GM10266 (cell line): ENCODE measurements around the gene TMTC1.

Experiments used
- DNase-seq: peaks from one replicate; pipeline ENCODE4 v3.0.0; 2012; ENCODE audit errors: extremely low spot score
- CTCF ChIP-seq: IDR thresholded peaks from 2 replicates; pipeline ENCODE4 v1.5.1; 2012; ENCODE audit warnings: mild to moderate bottlenecking, low read depth; ENCODE audit not compliant: control insufficient read depth, insufficient read depth; ENCODE audit errors: missing control alignments

Gene TMTC1

DNA sequence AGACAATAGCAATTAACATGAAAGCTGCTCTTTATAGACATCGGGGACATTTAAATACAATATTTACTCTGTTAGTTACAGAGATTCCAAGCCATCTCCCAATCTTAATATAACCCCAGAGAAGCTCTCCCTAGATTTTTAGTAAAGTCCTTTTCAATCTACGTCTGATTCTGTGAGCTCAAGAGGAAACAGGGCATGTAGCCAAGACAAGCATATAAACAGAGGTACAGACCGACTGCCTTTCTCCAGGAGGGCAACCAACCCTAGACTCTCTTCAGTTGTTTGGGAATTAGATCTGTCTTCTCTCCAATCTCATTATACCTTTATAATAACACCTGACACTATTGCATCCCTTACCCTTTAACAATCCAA is 57.4 kb downstream of the TMTC1 start:
- TF ChIP-seq CTCF = no peak
- DNase-seq = no peak

GRCh38 chr12:29725587-29726320 is 58.0 kb downstream of the TMTC1 start:
- DNase-seq = no peak
- no peak for TF ChIP-seq CTCF

DNA sequence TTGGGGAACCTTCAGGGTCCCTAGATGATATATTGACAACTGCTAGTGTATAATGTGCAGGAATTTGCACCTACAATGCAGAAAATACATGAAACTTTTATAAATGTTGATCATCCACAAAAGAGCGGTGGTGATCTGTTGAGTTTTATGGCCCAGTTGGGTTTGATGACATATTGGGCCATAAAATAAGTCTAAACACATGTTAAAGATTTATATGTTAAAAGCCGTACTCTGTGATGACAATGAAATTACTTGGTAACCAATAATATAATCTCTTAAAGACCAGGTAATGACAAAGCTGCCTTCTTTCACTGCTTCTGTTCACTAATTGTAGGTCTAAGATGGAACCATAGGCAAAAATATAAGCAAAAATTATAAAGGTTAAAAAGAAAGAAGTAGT is 61.6 kb downstream of the TMTC1 start:
- DNase-seq = no peak
- no peak for TF ChIP-seq CTCF

DNA sequence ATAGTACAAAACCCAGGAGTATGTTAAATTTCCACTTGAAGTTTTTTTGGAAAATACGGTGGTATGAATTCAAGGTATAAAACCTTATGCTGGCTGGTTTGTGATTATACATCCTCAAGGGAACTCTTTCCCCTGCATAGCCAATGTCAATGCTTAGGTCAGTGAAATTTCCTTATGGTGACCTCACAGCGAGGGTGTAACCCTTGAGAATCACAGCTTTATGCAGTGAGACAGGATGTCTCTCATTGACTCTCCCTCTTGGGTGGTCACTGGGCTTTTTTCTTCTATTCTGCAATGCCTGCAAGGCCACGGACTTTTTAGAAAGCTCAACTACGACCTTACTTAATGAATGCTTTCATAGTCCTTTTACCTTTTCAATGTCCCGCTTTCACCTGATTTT is 64.4 kb downstream of the TMTC1 start:
- TF ChIP-seq CTCF = no peak

GRCh38 chr12:29717540-29718100 is 66.1 kb downstream of the TMTC1 start:
- TF ChIP-seq CTCF = no peak
- DNase-seq = no peak

More for the DNA sequence above, 64.4 kb downstream of the TMTC1 start:
- DNase-seq = no peak

DNA sequence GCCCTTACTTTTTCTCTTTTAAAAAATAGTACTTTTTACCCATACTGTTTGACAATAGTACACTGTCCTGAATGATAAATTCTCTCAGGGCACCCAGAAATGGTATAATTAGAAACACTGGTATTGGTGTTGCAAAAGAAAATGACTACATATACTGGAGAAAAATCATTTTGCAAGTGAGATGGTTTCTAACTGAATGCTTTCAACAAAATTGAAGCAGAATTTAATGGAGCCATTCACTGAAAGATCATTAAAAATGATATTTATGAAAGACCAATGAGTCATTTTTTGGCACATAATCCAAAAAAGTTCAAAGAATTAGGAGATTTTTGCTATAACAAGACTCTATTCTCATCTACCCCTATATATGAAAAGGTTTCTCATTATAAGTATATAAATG is 68.8 kb downstream of the TMTC1 start:
- TF ChIP-seq CTCF = no peak
- no peak for DNase-seq

DNA sequence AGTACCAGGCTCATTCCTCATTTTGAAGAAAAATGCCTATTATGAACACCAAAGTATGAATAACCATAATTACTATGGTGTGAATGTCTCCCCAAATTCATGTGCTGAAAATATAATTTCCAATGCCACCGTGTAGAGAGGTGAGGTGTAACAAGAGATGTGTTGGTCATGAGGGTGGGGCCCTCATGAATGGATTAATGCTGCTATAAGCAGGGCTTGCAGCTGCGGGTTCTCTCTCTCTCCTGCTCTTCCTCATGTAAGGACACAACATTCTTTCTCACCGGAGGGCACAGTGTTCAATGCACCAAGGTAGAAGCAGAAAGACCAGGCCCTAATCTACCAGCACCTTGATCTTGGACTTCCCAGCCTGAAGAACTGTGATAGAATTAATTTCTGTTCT is 70.0 kb downstream of the TMTC1 start:
- no peak for TF ChIP-seq CTCF
- no peak for DNase-seq
